ENCODE data around the gene SLC6A18. TPM values are rescaled to one million over a fixed set of nuclear protein-coding genes. Genes with fewer than 3 reads are reported as not detected.
"Not testable (repeated sequence)": the region's sequence is repeated elsewhere in the genome, so short reads cannot be mapped to it uniquely, and the experiment has no call there.

Gene SLC6A18
- total RNA-seq, 2 donors from 2014 or later = not detected

- Histone ChIP-seq H3K9me3 (no peaks in the 10 kb centered on the region), H3K4me3 (no peak overlapping the region), H3K27ac (no peak overlapping the region), H3K36me3 (no peaks in the 10 kb centered on the region), H3K4me1 (no peaks in the 10 kb centered on the region), H3K27me3 (no peaks in the 10 kb centered on the region)
- no peak for DNase-seq (ENCODE audit: low spot score)
- TF ChIP-seq CTCF (IDR thresholded peaks at IDR 0.05) = no peak
Measured at GRCh38 chr5:1282131-1282992, 57.2 kb downstream of the SLC6A18 start.

DNA sequence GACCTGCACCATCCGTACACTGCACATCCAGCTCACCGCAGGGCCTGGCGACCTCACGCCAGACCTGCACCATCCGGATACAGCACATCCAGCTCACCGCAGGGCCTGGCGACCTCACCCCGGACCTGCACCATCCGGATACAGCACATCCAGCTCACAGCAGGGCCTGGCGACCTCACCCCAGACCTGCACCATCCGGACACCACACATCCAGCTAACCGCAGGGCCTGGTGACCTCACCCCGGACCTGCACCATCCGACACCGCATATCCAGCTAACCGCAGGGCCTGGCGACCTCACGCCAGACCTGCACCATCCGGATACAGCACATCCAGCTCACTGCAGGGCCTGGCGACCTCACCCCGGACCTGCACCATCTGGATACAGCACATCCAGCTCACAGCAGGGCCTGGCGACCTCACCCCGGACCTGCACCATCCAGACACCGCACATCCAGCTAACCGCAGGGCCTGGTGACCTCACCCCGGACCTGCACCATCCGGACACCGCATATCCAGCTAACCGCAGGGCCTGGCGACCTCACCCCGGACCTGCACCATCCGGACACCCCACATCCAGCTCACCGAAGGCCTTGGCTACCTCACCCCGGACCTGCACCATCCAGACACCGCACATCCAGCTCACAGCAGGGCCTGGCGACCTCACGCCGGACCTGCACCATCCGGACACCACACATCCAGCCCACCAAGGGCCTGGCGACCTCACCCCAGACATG is 58.0 kb downstream of the SLC6A18 start:
- H3K27ac ChIP-seq; H3K4me3 ChIP-seq; H3K27me3 ChIP-seq; H3K4me1 ChIP-seq; DNase-seq (ENCODE audit: low spot score); H3K9me3 ChIP-seq; H3K36me3 ChIP-seq: not testable (repeated sequence)

- not testable (repeated sequence) for H3K9me3 ChIP-seq; H3K4me3 ChIP-seq; DNase-seq (ENCODE audit: low spot score); H3K36me3 ChIP-seq; H3K27ac ChIP-seq; H3K4me1 ChIP-seq; H3K27me3 ChIP-seq
Measured at GRCh38 chr5:1283729-1284041, 58.5 kb downstream of the SLC6A18 start.

GRCh38 chr5:1284336-1284970 is 59.3 kb downstream of the SLC6A18 start:
- H3K27ac ChIP-seq; DNase-seq (ENCODE audit: low spot score): not testable (repeated sequence)

GRCh38 chr5:1285141-1285540 is 60.0 kb downstream of the SLC6A18 start:
- no peak for TF ChIP-seq CTCF (IDR thresholded peaks at IDR 0.05)
- Histone ChIP-seq H3K27me3 (no peaks in the 10 kb centered on the region), H3K4me3 (no peak overlapping the region), H3K4me1 (no peaks in the 10 kb centered on the region), H3K9me3 (peaks cover 0 to 6% of the 10 kb centered on the region in 2 donors), H3K27ac (no peak overlapping the region), H3K36me3 (no peaks in the 10 kb centered on the region)
- no peak for DNase-seq (ENCODE audit: low spot score)

More at GRCh38 chr5:1284336-1284970, 59.3 kb downstream of the SLC6A18 start:
- H3K4me3 ChIP-seq, H3K27me3 ChIP-seq, H3K4me1 ChIP-seq, H3K36me3 ChIP-seq, H3K9me3 ChIP-seq: not testable (repeated sequence)

GRCh38 chr5:1285883-1286291 is 60.7 kb downstream of the SLC6A18 start:
- TF ChIP-seq CTCF (IDR thresholded peaks at IDR 0.05) = no peak
- Histone ChIP-seq H3K4me1 (no peaks in the 10 kb centered on the region), H3K4me3 (no peak overlapping the region), H3K27ac (no peak overlapping the region), H3K9me3 (peaks cover 0 to 6% of the 10 kb centered on the region in 2 donors), H3K27me3 (no peaks in the 10 kb centered on the region), H3K36me3 (no peaks in the 10 kb centered on the region)
- no peak for DNase-seq (ENCODE audit: low spot score)
